Middle frontal gyrus (tissue), 1 donor: Measurements from ENCODE around the gene VENTX.

ENCODE experiments used
- DNase-seq: peaks from one replicate; pipeline ENCODE4 v3.0.0-alpha.2; 2015; ENCODE audit warnings: low spot score; ENCODE audit errors: extremely low spot score

VENTX gene

DNA sequence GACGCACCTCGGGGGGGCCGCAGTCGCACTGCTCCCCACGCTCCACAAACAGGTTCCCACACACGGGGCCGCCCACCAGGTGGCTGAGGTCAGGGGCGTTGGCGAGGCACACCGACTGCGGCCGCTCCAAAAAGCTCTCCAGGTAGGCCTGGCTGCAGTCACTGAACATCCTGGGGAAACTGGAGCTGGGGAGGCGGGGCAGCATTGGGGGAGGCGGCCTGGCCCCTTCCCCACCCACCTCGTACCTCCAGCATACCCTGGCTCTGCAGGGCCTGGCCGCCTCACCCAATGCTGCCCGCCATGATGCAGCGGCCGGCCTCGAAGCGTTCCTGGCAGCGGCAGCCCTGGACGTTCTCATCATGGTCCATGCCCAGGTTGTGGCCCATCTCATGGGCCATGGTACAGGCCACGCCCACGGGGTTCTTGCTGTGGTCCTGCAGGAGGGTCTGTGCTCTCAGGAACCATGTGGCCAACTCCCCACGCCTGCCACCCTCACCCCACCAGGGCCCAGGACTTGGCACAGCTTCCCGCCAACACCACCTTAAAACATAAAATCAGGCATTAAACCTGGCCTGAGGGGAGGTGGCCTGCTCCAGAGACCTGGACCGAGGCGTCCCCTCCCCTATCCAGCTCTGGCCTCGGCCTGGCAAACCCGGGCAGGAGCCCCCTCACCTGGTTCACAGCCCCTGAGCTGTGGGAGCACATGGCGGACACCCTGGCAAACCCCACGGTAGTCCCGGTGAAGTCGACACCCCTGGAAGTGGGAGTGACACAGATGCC is 34.1 kb downstream of the VENTX start:
- no peak for DNase-seq

DNA sequence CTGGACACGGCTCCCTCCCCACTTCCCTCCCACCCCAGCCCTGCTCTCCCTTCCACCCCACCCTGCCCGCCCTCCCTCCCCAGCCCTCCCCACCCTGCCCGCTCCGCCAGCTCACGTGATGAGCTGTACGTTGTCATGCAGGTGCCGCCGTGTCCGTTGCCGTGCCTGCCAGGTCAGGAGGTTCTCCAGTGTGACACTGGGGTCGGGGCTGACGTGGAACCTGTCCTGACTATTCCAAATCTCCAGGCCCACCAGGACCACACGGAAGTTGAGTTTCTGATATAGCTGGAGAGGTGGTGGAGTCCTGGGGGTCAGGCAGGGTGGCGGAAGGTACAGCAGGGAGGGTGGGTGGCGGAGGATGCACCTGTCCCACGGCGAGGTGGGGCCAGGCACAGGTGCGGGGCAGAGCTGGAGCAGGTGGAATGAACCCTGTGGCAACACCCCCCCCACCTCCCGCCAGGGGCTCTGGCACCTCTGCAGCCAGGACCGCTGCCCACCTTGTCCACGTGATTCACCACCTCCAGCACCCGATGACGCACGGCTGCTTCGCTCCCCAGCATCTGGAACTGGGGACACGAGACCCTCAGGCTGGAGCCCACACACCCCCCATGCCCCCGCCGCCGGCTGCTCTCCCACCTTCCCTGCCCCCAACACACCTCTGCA is 34.8 kb downstream of the VENTX start:
- DNase-seq = no peak

DNA sequence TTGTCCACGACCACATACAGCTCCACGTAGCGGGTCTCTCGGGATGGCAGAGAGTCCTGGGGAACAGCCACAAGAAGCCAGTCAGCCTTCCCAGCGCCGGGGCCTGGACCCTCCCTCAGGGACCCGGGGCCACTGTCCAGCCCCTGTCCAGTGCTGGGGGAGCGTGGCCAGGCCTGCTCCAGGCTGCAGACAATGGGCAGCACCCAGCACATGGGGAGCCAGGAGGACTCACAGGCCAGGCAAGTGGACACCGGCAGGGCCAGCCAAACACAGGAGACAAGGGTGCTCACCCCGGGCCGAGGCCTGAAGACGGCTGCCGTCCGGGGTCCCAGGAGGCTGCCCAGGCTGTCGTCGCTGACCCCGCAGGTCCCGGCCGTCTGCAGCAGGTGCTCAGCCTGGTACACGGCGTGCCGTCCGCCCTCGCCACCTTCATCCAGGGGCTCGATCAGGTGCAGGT is 35.3 kb downstream of the VENTX start:
- DNase-seq = no peak

DNA sequence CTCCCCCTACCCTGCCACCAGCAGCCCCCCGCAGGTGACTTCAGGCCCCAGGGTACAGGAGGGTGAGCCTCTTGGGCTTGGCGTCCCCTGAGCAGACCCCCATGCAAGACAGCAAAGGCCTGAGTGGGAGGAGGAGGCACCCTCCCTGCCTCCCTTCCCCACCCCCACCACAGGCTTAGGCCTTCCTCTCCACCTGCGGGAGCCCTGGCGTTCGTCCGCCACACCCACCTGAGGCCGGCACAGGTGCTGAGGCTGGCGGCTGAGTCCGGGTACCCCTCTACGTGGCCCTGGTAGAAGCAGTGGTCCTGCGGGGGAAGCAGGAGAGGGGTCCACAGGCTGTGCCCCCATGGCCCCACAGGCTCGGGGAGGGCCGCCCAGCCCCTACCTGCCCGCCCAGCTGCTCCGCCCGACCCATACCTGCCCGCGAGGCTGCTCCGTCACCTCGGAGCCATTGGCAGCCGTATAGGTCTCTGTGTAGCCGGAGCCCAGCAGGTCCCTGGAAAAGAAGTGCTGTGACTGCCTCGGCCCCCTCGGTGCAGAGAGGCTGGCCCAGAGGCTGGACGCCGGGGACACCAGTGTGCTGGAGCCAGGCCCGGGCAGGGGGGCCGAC is 36.0 kb downstream of the VENTX start:
- DNase-seq = no peak

DNA sequence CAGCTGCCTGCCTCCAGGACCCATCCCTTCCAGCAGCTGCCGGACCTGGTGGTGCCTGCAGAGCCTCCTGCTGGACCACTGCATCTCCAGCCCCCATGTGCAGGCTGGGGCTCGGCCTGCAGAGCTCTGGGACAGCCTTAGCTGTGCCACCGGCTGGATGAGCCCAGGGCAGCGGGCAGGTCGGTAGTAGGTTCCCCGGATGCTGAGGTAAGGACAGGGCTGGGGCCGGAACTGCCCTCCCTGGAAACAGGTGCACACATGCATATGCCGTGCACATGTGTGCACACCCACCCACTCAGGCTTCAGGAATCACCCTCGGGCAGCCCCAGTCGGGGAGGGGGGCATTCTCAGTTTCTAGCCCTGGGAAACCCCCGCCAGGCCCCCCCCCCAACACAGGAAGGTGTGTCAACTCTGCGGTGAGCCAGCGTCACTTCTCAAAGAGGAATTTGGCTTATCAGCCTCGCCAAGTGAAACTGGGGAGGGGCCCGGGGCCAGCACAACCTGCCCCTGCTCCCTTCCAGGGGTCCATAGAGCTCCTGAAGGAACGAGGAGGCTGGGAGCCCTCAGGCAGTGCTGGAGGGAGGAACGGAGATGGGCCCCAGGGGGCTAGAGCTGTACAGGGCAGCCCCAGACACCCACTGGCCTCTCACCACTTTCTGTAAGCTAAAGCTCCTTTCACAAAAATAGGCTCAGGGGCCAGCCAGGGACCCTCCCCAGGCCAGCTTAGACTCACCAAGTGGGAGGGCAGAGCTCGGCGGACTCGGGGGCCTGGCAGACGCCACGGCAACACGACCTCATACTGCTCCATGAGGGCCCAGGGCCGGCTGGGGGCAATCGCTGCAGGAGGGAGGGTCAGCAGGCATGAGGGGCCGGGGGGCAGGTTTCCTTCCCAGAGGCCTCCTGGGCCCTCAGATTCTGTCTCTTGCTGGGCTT is 37.4 kb downstream of the VENTX start:
- DNase-seq = no peak

DNA sequence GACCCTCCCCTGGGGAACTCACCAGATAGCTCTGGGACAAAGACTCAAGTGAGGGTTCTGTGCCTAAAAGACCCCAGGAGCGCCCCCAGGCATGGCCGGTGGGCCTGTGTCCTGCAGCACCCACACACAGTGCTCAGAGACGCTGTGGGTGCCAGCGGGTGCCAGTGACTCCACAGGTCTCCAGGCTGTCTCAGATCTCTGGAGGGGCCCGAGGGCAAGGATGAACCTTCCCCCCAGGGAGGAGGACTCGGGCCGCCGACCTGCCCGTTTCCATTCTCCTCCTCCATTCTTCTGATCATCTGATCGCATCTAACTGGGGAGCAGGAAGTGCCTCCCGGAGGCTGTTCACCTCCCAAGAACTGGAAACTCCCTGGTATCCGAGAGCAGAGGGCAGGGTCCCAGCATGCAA is 38.0 kb downstream of the VENTX start:
- DNase-seq = no peak

DNA sequence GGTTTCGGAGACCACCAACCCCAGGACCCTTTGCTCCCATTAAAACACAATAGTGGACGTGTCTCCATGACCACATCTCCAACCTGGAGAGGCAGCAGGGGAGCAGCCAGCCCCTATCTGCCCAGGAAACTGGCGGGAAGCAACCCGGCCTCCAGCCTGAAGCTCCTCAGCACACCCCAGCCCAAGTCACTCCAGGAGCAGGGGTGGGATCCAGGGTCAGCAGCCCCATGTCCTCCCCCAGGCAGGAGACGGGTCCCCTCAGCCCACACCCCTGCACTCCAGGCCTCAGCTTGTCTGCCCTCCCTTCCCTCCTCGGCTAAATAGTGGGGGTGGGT is 38.4 kb downstream of the VENTX start:
- DNase-seq = no peak

DNA sequence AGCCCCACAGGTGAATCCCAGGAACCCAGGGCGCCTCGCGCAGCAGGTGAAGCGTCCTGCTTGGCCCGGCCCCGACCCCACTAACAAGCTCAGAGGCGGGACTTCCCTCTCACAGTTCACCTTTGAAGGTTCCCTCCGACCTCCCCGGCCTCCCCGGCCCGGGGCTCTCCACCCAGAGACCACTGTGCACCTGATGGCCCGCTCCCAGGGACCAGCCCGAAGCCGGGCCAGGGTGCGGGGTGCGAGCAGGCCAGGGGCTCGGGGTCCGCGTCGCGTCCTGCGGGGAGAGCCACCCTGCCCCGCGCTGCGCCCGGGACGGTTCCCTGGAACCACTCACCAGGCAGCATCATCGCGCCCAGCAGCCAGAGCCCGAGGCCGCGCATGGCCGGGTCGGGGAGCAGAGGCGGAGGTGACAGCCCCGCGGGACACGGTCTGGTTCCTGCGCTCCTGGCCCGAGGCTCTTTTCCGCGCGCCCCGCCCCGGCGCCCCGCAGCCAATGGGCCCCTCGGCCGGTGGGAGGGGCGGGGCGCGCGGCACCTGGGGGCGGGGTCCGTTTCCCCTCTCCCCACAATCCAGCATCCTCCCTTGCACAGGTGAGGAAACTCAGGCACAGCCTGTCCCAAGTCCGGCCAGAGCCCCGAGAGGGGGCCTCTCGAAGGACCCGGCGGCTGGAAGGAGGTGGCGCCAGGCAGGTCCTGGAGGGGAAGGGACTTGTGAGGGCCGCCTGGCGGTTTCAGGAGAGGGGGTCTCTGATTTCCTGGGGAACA is 39.0 kb downstream of the VENTX start, which contains the start of gene ADAM8:
ADAM8 (minus strand) TSS at position 434 of the 767 bp plus-strand sequence; CDS start at position 383, 51 bp downstream.
- DNase-seq = no peak

DNA sequence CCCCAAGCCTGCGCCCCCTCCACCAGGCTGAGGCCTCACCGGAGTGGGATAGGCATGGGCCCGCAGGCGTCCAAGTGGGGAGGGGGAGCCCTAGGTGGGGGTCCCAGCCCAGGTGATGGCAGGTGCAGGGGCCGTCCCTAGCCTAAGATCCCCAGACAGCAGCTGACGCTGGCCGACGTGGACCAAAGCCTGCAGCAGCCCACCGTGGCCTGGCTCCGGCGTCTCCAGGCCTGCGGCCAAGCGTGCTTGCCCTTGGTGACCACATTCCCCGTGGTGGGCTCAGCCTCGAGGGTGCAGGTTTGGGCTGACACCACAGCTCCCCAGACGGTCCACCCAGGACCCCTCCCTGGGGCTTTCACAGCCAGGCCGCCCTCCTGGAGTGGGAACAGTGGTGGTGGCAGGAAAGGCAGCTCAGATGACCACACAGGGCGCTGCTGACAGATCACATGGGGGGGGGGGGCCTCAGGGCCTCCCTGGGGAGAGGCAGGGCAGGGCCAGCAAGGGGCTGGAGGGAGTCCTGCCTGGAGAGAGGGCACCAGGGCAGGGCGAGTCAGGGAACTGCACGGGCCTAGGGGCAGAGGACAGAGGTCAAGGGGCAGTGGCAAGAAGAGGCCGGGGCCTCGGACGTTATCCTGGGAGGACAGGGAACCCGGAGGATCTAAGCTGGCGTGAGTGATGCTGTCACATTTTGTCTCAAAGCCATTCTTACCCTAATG is 39.8 kb downstream of the VENTX start:
- no peak for DNase-seq

DNA sequence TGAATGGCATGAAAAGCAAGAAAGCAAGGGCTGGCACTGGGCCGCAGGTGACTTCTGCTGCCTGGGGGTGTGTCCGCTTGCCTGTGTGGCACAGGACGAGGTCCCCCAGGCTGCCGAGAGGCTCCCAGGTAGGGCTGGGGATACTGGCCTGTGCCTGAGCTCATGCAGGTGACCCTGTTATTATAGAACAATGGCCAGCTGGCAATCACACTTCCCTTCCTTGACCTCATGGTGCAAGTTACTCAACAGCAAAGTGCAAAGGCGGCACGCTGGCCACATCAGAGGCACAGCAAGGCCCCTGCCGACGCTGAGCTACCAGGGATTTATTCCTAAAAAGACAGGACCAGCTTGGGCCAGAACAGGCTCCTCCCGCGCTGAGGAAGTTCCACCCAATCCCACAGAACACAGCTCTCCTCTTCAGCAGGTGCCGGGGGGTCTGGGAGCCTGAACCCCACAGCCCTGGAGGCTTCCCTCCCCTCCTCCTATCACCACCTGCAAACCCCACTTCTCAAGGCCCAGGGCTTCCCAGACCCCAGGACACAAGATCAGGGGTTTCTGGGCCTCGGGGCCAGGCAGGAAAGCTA is 40.4 kb downstream of the VENTX start:
- DNase-seq = no peak

DNA sequence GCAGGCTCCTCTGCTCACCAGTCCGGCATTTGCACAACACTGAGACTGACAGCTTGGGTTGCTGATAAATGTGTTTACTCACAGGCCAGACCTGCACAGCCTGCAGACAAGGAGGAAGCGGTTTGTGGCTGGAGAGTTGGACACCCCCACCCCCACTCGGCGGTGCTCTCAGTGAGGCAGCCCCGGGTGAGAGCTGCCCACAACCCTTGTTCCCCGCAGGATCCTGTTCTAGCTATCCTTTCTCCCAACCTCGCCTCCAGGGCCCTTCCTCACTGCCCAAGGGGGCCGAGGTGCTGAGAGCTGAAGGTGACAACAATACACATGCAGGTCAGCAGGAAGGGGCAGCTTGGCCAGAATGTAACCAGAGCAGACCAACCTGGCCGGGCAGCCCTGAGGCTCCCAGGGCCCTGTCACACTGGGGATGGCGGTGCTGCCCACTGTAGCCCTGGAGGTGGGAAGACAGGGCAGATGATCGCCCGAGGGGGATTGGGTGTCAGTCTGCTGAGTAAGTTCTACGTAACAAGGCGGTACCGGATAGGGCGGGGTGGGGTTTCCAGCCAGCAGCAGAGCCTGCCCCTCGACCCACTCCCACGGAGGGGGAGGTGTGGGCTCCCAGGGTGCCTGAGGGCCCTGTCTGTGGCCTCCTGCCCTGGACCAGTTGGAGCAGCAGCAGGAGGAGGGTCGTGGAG is 41.1 kb downstream of the VENTX start:
- no peak for DNase-seq

DNA sequence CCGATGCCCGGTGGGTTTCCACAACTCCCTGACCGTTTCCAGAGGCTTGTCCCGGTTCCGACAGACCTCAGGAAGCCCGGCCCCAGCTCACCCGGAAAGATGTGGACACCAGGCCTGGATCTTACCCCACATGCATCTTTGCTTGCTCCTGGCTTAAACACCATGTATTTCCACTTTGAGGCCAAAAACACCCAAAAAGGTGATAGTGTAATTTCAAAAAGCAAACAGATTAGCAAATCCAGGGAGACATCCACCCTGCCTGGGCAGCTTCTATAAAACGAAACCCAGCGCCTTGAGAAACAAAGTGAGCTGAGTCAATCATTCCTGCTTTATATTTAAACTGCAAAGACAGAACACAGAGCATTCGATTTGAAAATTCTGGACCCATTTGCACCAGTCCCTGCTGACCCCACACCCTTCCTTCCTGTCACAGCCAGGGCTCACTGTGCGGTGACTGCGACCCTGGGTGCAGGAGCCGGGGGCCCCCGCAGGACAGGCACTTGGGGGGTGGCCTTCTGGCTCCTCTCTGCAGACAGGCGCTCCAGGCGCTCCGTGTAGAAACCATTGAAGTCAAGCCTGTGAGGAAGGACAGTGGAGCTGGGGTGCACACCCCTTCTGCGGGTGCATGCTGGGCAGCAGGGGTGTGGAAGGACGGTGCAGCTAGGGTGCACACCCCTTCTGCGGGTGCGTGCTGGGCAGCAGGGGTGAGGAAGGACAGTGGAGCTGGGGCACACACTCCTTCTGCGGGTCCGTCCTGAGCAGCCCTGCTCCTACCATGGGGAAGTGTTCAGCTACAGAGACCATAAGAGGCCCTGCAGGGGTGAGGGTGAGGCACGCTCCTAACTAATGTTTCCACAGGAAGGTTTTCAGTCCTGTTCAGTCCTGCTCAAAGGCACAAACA is 41.9 kb downstream of the VENTX start:
- no peak for DNase-seq

DNA sequence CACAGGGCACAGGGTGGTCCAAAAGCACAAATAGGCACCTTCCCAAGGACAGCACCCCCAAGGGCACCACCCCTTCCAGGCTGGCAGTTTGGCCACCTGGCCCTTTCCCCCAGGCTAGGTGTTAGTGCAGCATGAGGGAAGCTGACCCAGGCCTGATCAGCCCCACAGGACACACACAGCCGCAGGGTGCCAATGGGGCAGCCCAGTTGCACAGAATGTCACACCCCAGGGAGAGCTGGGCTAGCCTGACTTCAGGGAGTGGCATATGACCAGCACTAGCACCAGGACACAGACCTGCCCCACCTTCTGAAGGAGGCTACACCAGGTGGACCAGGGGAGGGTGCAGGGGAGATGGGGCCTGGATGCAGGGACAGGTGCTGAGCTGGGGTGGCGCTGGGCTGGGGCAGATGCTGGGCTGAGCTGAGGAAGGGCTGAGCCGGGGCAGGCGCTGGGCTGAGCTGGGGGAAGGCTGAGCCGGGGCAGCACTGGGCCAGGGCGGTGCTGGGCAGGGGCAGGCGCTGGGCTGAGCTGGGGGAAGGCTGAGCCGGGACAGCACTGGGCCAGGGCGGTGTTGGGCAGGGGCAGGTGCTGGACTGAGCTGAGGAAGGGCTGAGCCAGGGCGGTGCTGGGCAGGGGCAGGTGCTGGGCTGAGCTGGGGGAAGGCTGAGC is 42.9 kb downstream of the VENTX start:
- no peak for DNase-seq

DNA sequence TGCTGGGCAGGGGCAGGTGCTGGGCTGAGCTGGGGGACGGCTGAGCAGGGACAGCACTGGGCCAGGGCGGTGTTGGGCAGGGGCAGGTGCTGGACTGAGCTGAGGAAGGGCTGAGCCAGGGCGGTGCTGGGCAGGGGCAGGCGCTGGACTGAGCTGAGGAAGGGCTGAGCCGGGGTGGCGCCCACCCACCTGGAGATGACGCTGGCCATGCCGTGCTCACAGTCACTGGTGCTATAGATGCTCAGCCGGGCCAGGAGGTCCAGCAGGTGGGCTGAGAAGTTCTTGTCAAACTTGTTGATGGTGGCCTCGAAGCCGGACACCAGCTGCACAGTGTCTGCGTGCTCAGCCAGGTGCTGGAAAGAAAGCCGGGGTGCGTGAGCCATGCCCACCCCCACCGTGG is 43.4 kb downstream of the VENTX start:
- DNase-seq = no peak

DNA sequence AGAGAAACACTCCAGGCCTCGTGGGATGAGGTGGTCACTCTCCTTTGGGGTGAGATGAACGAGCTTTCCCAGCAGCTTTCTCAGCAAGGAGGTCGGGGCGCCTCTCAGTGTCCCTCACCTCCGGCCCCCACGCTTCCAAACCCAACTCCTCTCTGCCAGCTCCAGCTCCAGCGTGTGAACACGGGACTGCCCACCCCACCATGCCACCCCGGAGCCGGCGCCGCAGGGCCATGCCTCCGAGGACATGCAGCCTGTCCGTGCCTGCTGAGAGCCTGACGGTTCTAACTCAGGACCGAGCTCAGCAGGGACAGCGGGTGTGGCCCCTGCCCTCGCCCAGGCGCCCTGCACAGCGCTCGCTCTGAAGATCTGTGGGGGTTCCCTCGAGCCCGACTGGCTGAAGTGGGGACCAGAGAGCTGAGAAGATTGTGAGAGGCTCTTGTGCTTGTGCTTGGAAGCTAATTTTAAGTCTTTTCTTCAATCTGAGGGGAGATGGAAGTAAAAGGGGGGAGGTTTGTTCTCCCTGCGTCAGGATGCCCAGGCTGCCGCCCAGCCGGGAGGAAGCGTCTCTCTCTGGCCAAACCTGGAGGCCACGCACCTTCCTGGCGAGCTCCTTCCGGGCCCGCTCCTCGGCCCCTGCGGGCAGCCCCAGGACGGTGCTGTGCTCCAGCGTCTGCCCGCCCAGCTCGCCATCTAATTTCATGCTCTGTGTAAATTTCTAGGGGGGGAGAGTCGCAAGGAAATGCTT is 44.1 kb downstream of the VENTX start:
- no peak for DNase-seq

DNA sequence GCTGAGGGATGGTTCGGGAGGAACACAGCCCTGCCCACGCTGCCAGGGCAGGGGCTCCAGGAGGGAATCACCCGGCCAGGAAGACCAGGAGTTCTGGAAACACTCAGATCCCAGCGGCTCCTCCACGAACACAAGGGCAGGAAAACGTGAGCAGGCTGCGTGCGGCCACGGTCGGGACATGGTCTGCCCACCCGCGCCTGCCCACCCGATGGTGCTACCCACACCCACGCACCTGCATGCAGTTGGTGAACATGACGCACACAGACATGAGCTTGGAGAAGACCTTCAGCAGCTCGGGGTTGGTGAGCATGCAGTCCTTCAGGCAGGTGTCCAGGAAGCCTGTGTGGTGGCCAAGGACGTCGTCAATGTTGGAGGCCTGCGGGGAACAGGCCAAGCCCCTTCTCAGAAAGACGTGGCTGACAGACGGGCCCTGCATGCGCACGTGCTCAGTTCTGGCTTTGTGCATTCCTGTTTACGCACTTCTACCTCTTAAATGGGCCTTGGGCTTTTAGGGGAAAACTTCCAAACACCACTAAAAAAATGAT is 45.3 kb downstream of the VENTX start:
- DNase-seq = no peak
